Measurements from ENCODE around the gene MTRFR. TPM values are rescaled to one million over a fixed set of nuclear protein-coding genes. Genes with fewer than 3 reads are reported as not detected.
A peak's percentile ranks its signal among the peaks of the same experiment; 100 is the strongest.
"Not testable (repeated sequence)": the region's sequence is repeated elsewhere in the genome, so short reads cannot be mapped to it uniquely, and the experiment has no call there.

The MTRFR gene
- total RNA-seq, 6 donors from 2014 or later, result 9.4 to 27.4 (median 13.6) TPM

DNA sequence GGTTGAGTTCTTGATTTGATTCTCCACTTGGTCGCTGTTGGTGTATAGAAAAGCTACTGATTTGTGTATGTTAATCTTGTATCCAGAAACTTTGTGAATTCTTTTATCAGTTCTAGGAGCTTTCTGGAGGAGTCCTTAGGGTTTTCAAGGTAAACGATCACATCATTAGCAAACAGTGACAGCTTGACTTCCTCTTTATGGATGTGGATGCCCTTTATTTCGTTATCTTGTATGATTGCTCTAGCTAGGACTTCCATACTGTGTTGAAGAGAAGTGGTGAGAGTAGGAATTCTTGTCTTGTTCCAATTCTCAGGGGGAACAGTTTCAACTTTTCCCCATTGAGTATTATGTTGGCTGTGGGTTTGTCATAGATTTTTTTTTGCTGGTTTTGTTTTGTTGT lies 12.4 kb downstream of the MTRFR start:
- DNase-seq (no peak), ATAC-seq (ENCODE audit: low FRiP score in 2 of 2) (no peak)
- H3K27me3 ChIP-seq, result no peaks in the 10 kb centered on the region
- no peak overlapping the region for H3K4me3 ChIP-seq
- WGBS, 2 donors, result 77 to 81% methylated on average over 3 of the region's 3 CpGs
- H3K36me3 ChIP-seq, result peaks cover 0 to 10% (median 2%) of the 10 kb centered on the region in 4 donors
- no peak for TF ChIP-seq EP300 (IDR thresholded peaks at IDR 0.05)
- TF ChIP-seq POLR2A (IDR thresholded peaks at IDR 0.05), result no peak
- TF ChIP-seq POLR2AphosphoS5 (IDR thresholded peaks at IDR 0.05), result no peak
- TF ChIP-seq, protein P1, sequence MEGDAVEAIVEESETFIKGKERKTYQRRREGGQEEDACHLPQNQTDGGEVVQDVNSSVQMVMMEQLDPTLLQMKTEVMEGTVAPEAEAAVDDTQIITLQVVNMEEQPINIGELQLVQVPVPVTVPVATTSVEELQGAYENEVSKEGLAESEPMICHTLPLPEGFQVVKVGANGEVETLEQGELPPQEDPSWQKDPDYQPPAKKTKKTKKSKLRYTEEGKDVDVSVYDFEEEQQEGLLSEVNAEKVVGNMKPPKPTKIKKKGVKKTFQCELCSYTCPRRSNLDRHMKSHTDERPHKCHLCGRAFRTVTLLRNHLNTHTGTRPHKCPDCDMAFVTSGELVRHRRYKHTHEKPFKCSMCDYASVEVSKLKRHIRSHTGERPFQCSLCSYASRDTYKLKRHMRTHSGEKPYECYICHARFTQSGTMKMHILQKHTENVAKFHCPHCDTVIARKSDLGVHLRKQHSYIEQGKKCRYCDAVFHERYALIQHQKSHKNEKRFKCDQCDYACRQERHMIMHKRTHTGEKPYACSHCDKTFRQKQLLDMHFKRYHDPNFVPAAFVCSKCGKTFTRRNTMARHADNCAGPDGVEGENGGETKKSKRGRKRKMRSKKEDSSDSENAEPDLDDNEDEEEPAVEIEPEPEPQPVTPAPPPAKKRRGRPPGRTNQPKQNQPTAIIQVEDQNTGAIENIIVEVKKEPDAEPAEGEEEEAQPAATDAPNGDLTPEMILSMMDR (IDR thresholded peaks at IDR 0.05), result no peak
- no peaks in the 10 kb centered on the region for H3K9me3 ChIP-seq
- no peak overlapping the region for H3K27ac ChIP-seq
- peaks cover 13 to 22% (median 17%) of the 10 kb centered on the region in 4 donors for H3K4me1 ChIP-seq

DNA sequence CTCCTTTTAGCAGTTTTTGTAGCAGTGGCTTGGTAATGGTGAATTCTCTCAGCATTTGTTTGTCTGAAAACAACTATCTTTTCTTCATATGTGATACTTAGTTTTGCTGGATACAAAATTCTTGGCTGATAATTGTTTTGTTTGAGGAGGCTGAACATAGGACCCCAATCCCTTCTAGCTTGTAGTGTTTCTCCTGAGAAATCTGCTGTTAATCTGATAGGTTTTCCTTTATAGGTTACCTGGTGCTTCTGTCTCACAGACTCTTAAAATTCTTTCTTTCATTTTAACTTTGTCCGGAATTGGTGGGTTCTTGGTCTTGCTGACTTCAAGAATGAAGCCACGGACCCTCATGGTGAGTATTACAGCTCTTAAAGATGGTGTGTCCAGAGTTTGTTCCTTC lies 14.9 kb downstream of the MTRFR start:
- not testable (repeated sequence) for DNase-seq; H3K27ac ChIP-seq; H3K4me3 ChIP-seq; H3K9me3 ChIP-seq; H3K27me3 ChIP-seq; ATAC-seq (ENCODE audit: low FRiP score in 2 of 2)
- Histone ChIP-seq H3K36me3 (peaks cover 0 to 11% (median 0%) of the 10 kb centered on the region in 4 donors), H3K4me1 (peaks cover 18 to 27% (median 23%) of the 10 kb centered on the region in 4 donors)
- 96 to 100% methylated on average over 2 of the region's 2 CpGs for WGBS, 2 donors

DNA sequence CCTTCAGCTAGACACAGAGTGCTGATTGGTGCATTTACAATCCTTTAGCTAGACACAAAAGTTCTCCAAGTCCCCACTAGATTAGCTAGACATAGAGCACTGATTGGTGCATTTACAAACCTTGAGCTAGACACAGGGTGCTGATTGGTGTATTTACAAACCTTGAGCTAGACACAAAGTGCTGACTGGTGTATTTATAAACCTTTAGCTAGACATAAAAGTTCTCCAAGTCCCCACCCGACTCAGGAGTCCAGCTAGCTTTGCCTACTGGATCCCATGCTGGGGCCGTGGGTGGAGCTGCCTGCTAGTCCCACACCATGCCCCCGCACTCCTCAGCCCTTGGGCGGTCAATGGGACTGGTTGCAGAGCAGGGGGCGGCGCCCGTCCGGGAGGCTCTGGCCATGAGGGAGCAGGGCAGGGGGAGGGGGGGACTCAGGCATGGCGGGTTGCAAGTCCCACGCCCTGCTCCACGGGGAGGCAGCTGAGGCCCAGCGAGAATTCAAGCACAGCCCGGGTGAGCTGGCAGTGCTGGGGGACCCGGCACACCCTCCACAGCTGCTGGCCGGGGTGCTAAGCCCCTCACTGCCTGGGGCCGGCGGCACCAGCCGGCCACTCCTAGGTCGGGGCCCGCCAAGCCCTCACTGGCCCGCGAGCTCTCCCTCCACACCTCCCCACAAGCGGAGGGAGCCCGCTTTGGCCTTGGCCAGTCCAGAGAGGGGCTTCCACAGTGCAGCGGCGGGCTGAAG lies 15.9 kb downstream of the MTRFR start:
- DNase-seq, result peak in 1 of 2 donors; percentile 80
- 98% methylated on average over 18 of the region's 26 CpGs; no CpG with 5 or more reads in 1 of the 2 donors for WGBS, 2 donors
- not testable (repeated sequence) for ATAC-seq (ENCODE audit: low FRiP score in 2 of 2); H3K4me3 ChIP-seq; H3K27me3 ChIP-seq; H3K27ac ChIP-seq; H3K9me3 ChIP-seq
- Histone ChIP-seq H3K36me3 (peaks cover 6 to 22% (median 8%) of the 10 kb centered on the region in 4 donors), H3K4me1 (peaks cover 18 to 26% (median 22%) of the 10 kb centered on the region in 4 donors)

DNA sequence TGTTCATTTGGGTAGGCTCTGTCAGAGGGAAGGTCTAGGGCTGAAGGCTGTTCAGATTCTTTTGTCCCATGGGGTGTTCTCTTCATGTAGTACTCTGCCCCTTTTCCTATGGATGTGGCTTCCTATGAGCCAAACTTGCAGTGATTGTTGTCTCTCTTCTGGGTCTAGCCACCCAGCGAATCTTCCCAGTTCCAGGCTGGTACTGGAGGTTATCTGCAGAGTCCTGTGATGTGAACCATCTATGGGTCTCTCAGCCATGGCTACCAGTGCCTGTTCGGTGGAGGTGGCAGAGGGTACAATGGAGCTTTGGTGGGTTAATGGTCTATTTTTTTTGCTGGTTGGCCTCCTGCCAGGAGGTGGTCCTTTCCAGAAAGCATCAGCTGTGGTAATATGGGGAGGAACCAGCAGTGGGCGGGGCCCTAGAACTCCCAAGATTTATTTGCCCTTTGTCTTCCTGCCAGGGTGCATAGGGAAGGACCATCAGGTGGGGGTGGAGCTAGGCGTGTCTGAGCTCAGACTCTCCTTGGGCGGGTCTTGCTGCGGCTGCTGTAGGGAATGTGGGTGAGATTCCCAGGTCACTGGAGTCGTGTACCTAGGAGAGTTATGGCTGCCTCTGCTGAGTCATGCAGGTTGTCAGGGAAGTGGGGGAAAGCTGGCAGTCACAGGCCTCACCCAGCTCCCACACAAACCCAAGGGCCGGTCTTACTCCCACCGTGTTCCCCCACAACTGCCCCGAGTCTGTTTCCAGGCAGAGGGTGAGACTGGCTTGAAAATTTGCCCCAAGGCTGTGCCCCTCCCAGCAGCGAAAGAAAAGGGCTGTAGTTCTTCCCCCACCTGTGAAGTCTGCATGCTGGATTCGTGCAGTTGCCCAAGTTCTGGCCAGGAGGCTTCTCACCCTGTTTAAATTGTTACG lies 17.5 kb downstream of the MTRFR start:
- peak overlapping the region; percentile 64 to 82 (median 70) for H3K27ac ChIP-seq
- WGBS, 2 donors, result 59% methylated on average over 5 to 13 of the region's 13 CpGs
- no peak overlapping the region for H3K4me3 ChIP-seq
- ATAC-seq (ENCODE audit: low FRiP score in 2 of 2) (peak; percentile 26 to 75), DNase-seq (peak in 1 of 2 donors; percentile 90)
- TF ChIP-seq, protein P1 (IDR thresholded peaks at IDR 0.05), result no peak
- TF ChIP-seq EP300 (IDR thresholded peaks at IDR 0.05) (no peak), POLR2A (IDR thresholded peaks at IDR 0.05) (peak in 1 of 4 donors; percentile 44)
- peaks cover 17 to 26% (median 22%) of the 10 kb centered on the region in 4 donors for H3K4me1 ChIP-seq
- H3K9me3 ChIP-seq, result no peaks in the 10 kb centered on the region
- H3K27me3 ChIP-seq, result no peaks in the 10 kb centered on the region
- H3K36me3 ChIP-seq, result peaks cover 8 to 37% (median 22%) of the 10 kb centered on the region in 4 donors

DNA sequence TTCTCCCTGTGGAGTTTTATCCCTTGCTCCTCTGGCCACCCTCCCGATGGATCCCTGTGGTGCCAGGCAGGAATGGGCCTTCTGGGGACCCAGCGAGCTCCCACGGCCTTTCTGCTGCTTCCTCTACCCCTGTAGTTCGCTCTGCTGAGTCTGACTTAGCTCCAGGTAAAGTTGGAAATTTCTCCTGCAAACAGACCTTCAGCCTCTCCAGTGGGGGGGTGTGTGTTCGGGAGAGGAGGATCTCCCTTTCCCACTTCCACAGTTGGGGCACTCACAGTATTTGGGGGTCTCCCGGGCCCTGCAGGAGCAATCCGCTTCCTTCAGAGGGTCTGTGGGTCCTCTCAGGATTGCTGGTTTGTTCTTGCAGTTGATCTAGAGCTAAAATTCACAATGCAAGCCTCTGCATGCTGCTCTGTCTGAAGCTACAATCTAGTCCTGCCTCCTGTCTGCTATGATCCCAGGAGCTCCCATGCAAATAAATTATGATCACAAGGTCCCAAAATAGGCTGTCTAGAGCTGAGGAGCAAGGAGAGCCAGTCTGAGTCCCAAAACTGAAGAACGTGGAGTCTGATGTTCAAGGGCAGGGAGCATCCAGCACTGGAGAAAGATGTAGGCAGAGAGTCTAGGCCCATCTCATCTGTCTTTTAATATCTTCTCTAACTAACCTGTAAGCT lies 18.3 kb downstream of the MTRFR start:
- Histone ChIP-seq H3K9me3 (no peaks in the 10 kb centered on the region), H3K4me1 (peaks cover 15 to 25% (median 20%) of the 10 kb centered on the region in 4 donors), H3K4me3 (no peak overlapping the region), H3K36me3 (peaks cover 8 to 45% (median 29%) of the 10 kb centered on the region in 4 donors), H3K27ac (peak overlapping the region; percentile 64 to 82 (median 70)), H3K27me3 (no peaks in the 10 kb centered on the region)
- ATAC-seq (ENCODE audit: low FRiP score in 2 of 2), result no peak
- DNase-seq, result no peak
- 80 to 96% methylated on average over 7 to 8 of the region's 8 CpGs for WGBS, 2 donors
- TF ChIP-seq POLR2AphosphoS5 (IDR thresholded peaks at IDR 0.05), result no peak
- no peak for TF ChIP-seq POLR2A (IDR thresholded peaks at IDR 0.05)
- no peak for TF ChIP-seq EP300 (IDR thresholded peaks at IDR 0.05)
- TF ChIP-seq, protein P1 (IDR thresholded peaks at IDR 0.05), result no peak

DNA sequence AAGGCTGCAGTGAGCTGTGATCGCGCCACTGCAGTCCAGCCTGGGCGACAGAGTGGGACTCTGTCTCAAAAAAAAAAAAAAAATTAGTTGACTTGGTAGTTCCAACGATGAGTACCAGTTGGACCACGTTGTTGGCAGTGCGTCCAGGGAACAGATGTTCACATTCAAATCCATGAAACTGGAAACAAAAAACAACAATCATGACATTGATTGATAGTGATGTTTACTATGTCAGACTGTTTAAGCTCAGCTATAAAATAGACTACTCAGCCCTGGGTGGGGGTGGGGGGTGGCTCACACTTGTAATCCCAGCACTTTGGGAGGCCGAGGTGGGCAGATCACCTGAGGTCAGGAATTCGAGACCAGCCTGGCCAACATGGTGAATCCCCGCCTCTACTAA lies 19.1 kb downstream of the MTRFR start:
- peak overlapping the region in 2 of 4 donors; percentile 64 to 71 for H3K27ac ChIP-seq
- 74 to 78% methylated on average over 9 of the region's 9 CpGs for WGBS, 2 donors

More for the DNA sequence above, 19.1 kb downstream of the MTRFR start:
- DNase-seq; H3K27me3 ChIP-seq; H3K9me3 ChIP-seq; ATAC-seq (ENCODE audit: low FRiP score in 2 of 2); H3K4me3 ChIP-seq: not testable (repeated sequence)
- Histone ChIP-seq H3K4me1 (peaks cover 15 to 25% (median 20%) of the 10 kb centered on the region in 4 donors), H3K36me3 (peaks cover 8 to 54% (median 36%) of the 10 kb centered on the region in 4 donors)

Measured in upper lobe of left lung (tissue), 6 donors.